H9 (cell line): ENCODE results near the gene ZNF664. TPM values are rescaled to one million over a fixed set of nuclear protein-coding genes. Genes with fewer than 3 reads are reported as not detected.

Experiments used
- DNase-seq: peaks from one replicate; pipeline ENCODE4 v3.0.0-alpha.2; 2017
- H2AFZ ChIP-seq: one replicate; pipeline ENCODE4 v1.6.1; 2013; ENCODE audit warnings: mild to moderate bottlenecking, low read length, control low read depth, moderate library complexity
- H2AK5ac ChIP-seq: 2 replicates; pipeline ENCODE4 v1.6.1; 2013; ENCODE audit warnings: low read length, control low read depth, mixed read lengths; ENCODE audit not compliant: insufficient read length
- H2BK120ac ChIP-seq: one replicate; pipeline ENCODE4 v1.6.1; 2013; ENCODE audit warnings: low read depth, mild to moderate bottlenecking, low read length, control low read depth, inconsistent platforms; ENCODE audit not compliant: poor library complexity, severe bottlenecking
- H2BK12ac ChIP-seq: 2 replicates; pipeline ENCODE4 v1.6.1; 2013; ENCODE audit warnings: low read length, control low read depth, mixed read lengths, low read depth; ENCODE audit not compliant: insufficient read length
- H2BK15ac ChIP-seq: 2 replicates; pipeline ENCODE4 v1.6.1; 2013; ENCODE audit warnings: low read depth, low read length, control low read depth
- H2BK20ac ChIP-seq: one replicate; pipeline ENCODE4 v1.6.1; 2013; ENCODE audit warnings: low read depth, mild to moderate bottlenecking, low read length, control low read depth, inconsistent platforms; ENCODE audit not compliant: poor library complexity, severe bottlenecking
- H2BK5ac ChIP-seq: 2 replicates; pipeline ENCODE4 v1.6.1; 2013; ENCODE audit warnings: low read length, control low read depth, mixed read lengths; ENCODE audit not compliant: insufficient read length
- H3K14ac ChIP-seq: 2 replicates; pipeline ENCODE4 v1.6.1; 2013; ENCODE audit warnings: low read length, control low read depth; ENCODE audit not compliant: insufficient read depth
- H3K18ac ChIP-seq: 2 replicates; pipeline ENCODE4 v1.6.1; 2013; ENCODE audit warnings: low read depth, mild to moderate bottlenecking, mixed read lengths, low read length, control low read depth; ENCODE audit not compliant: insufficient read length
- H3K23ac ChIP-seq: 2 replicates; pipeline ENCODE4 v1.6.1; 2013; ENCODE audit warnings: low read length, control low read depth, mixed read lengths, low read depth; ENCODE audit not compliant: insufficient read length
- H3K23me2 ChIP-seq: 2 replicates; pipeline ENCODE4 v1.6.1; 2013; ENCODE audit warnings: low read depth, mild to moderate bottlenecking, mixed read lengths, low read length, control low read depth; ENCODE audit not compliant: insufficient read length, poor library complexity, severe bottlenecking
- H3K27ac ChIP-seq: 2 replicates; pipeline ENCODE4 v1.5.1; 2013; ENCODE audit warnings: low read length, control low read depth, mixed read lengths, low read depth; ENCODE audit not compliant: insufficient read length
- H3K27me3 ChIP-seq: 2 replicates; pipeline ENCODE4 v1.6.1; 2013; ENCODE audit warnings: low read length, control low read depth, inconsistent platforms; ENCODE audit not compliant: insufficient read depth
- H3K4ac ChIP-seq: 2 replicates; pipeline ENCODE4 v1.6.1; 2013; ENCODE audit warnings: low read depth, mild to moderate bottlenecking, control low read depth, inconsistent platforms, low read length, moderate library complexity
- H3K4me1 ChIP-seq: 2 replicates; pipeline ENCODE4 v1.6.1; 2013; ENCODE audit warnings: low read length, control low read depth, inconsistent platforms; ENCODE audit not compliant: insufficient read depth
- H3K4me2 ChIP-seq: 2 replicates; pipeline ENCODE4 v1.6.1; 2013; ENCODE audit warnings: low read length, control low read depth, mixed read lengths; ENCODE audit not compliant: insufficient read length, insufficient read depth
- H3K56ac ChIP-seq: 2 replicates; pipeline ENCODE4 v1.6.1; 2013; ENCODE audit warnings: low read depth, mild to moderate bottlenecking, mixed read lengths, low read length, control low read depth; ENCODE audit not compliant: insufficient read length
- H3K79me1 ChIP-seq: 2 replicates; pipeline ENCODE4 v1.6.1; 2013; ENCODE audit warnings: low read depth, mild to moderate bottlenecking, moderate library complexity, low read length, control low read depth, inconsistent platforms; ENCODE audit not compliant: insufficient read depth, poor library complexity, severe bottlenecking
- H3K79me2 ChIP-seq: 2 replicates; pipeline ENCODE4 v1.6.1; 2013; ENCODE audit warnings: low read length, control low read depth, inconsistent platforms; ENCODE audit not compliant: insufficient read depth
- H3K9ac ChIP-seq: 2 replicates; pipeline ENCODE4 v1.6.1; 2013; ENCODE audit warnings: low read length, control low read depth, mixed read lengths; ENCODE audit not compliant: insufficient read length; ENCODE audit errors: extremely low read depth
- H3K9me3 ChIP-seq: one replicate; pipeline ENCODE4 v1.6.1; 2013; ENCODE audit warnings: low read depth, low read length, inconsistent platforms; ENCODE audit not compliant: control insufficient read depth
- H3T11ph ChIP-seq: one replicate; pipeline ENCODE4 v1.6.1; 2013; ENCODE audit warnings: mild to moderate bottlenecking, low read length, control low read depth, inconsistent platforms
- H4K20me1 ChIP-seq: one replicate; pipeline ENCODE4 v1.6.1; 2013; ENCODE audit not compliant: control insufficient read depth, insufficient read length, insufficient read depth
- H4K5ac ChIP-seq: 2 replicates; pipeline ENCODE4 v1.6.1; 2013; ENCODE audit warnings: low read depth, mild to moderate bottlenecking, mixed read lengths, low read length, control low read depth; ENCODE audit not compliant: insufficient read length
- H4K8ac ChIP-seq: replicated peaks from 2 replicates; pipeline ENCODE4 v1.6.1; 2013; ENCODE audit warnings: low read length, control low read depth, mixed read lengths, low read depth; ENCODE audit not compliant: insufficient read length
- H4K91ac ChIP-seq: 2 replicates; pipeline ENCODE4 v1.6.1; 2013; ENCODE audit warnings: low read depth, mild to moderate bottlenecking, moderate library complexity, mixed read lengths, low read length, control low read depth; ENCODE audit not compliant: insufficient read length
- H3K27ac Mint-ChIP-seq, 3 experiments: 2 replicates in 2 of 3; 3 replicates in 1 of 3; pipeline ENCODE4 v1.8.0; 2020 to 2021; ENCODE audit warnings: mixed read lengths in 3 of 3, mild to moderate bottlenecking in 1 of 3, moderate library complexity in 1 of 3
- H3K27me3 Mint-ChIP-seq: 2 replicates; pipeline ENCODE4 v1.8.0; 2021; ENCODE audit warnings: low read depth, mild to moderate bottlenecking, moderate library complexity, mixed read lengths
- H3K36me3 Mint-ChIP-seq, 3 experiments: 2 replicates in 2 of 3; 3 replicates in 1 of 3; pipeline ENCODE4 v1.8.0; 2020 to 2021; ENCODE audit warnings: low read depth in 3 of 3, mixed read lengths in 3 of 3; ENCODE audit not compliant: insufficient read depth in 1 of 3
- H3K4me1 Mint-ChIP-seq, 2 experiments: 2 replicates each; pipeline ENCODE4 v1.8.0; 2020; ENCODE audit warnings: mixed read lengths in 2 of 2
- H3K4me3 Mint-ChIP-seq, 2 experiments: 2 replicates in 1 of 2; 3 replicates in 1 of 2; pipeline ENCODE4 v1.8.0; 2020 to 2021; ENCODE audit warnings: mild to moderate bottlenecking in 2 of 2, mixed read lengths in 2 of 2, moderate library complexity in 1 of 2
- H3K9me3 Mint-ChIP-seq, 2 experiments: 2 replicates in 1 of 2; 3 replicates in 1 of 2; pipeline ENCODE4 v1.8.0; 2020; ENCODE audit warnings: mild to moderate bottlenecking in 2 of 2, mixed read lengths in 2 of 2, moderate library complexity in 1 of 2
- WGBS: extraction: QIAGEN DNeasy Blood & Tissue Kit; methylation state at CpG from one replicate; pipeline ENCODE4 v1.1.7; 2013; ENCODE audit warnings: missing lambda C conversion rate, low lambda C conversion rate, mixed read lengths; ENCODE audit not compliant: insufficient read length; ENCODE audit errors: extremely low coverage; 5-methylcytosine and 5-hydroxymethylcytosine counted together
- total RNA-seq: library from RNA; stranded (reverse); gene quantifications from 2 replicates; pipeline ENCODE4 v1.2.1, GENCODE V29; 2021
- TF ChIP-seq, protein P1 (sequence below): fragments of 200-600 bp; sonication (generic); conservative IDR thresholded peaks from 3 replicates; pipeline ENCODE4 v1.8.0; 2021; ENCODE audit warnings: antibody characterized with exemption, mild to moderate bottlenecking

Gene ZNF664
- total RNA-seq, 1 experiment from 2014 or later = 29.5 TPM

DNA sequence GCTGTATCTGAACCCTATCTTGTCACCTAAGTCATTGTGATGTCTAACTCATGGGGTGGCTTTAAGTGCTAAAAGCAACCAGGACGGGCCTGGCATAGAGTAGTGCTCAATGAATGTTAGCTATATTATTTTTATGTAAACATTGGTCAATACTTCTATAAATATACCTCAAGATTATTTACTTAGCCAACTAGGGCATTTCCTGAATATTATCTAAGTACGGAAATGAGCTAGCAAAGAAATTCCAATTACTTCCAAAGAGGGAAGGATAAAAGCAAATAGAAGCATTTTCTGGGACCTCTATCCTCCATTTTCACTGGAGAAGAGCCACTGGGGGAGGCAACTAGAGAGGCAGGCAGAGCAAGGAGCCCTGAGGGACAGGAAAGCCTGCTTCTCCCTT, 21.0 kb upstream of the ZNF664 start:
- Histone ChIP-seq H3K23me2 (no peaks in the 10 kb centered on the region), H2AK5ac (no peak overlapping the region), H2BK5ac (no peak overlapping the region), H3K23ac (no peak overlapping the region), H3K4me1 (no peaks in the 10 kb centered on the region), H4K5ac (no peak overlapping the region), H3K4ac (no peak overlapping the region), H4K91ac (no peak overlapping the region), H3K14ac (no peak overlapping the region), H3K79me1 (no peaks in the 10 kb centered on the region), H3K27ac (no peak overlapping the region), H4K20me1 (no peaks in the 10 kb centered on the region), H3K79me2 (no peaks in the 10 kb centered on the region), H3K4me2 (no peak overlapping the region), H2BK120ac (no peak overlapping the region), H2BK20ac (no peak overlapping the region), H3K56ac (no peak overlapping the region), H2BK15ac (no peak overlapping the region), H2BK12ac (no peak overlapping the region), H4K8ac (no peak overlapping the region), H3K9ac (no peak overlapping the region), H3T11ph (no peak overlapping the region), H3K27me3 (peaks cover 3% of the 10 kb centered on the region; the same call in 1 of the 2 replicates), H3K18ac (no peak overlapping the region), H2AFZ (no peak overlapping the region), H3K9me3 (no peaks in the 10 kb centered on the region)
- TF ChIP-seq, protein P1, sequence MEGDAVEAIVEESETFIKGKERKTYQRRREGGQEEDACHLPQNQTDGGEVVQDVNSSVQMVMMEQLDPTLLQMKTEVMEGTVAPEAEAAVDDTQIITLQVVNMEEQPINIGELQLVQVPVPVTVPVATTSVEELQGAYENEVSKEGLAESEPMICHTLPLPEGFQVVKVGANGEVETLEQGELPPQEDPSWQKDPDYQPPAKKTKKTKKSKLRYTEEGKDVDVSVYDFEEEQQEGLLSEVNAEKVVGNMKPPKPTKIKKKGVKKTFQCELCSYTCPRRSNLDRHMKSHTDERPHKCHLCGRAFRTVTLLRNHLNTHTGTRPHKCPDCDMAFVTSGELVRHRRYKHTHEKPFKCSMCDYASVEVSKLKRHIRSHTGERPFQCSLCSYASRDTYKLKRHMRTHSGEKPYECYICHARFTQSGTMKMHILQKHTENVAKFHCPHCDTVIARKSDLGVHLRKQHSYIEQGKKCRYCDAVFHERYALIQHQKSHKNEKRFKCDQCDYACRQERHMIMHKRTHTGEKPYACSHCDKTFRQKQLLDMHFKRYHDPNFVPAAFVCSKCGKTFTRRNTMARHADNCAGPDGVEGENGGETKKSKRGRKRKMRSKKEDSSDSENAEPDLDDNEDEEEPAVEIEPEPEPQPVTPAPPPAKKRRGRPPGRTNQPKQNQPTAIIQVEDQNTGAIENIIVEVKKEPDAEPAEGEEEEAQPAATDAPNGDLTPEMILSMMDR = no peak
- Mint-ChIP-seq H3K27ac (no peak overlapping the region), H3K9me3 (no peaks in the 10 kb centered on the region), H3K36me3 (peaks cover 0 to 1% (median 0%) of the 10 kb centered on the region in 3 experiments; a peak in 1 of 7 replicates), H3K27me3 (peaks cover 99% of the 10 kb centered on the region), H3K4me3 (no peak overlapping the region), H3K4me1 (no peaks in the 10 kb centered on the region; a peak in 1 of 4 replicates)
- no peak for DNase-seq
- whole genome bisulfite sequencing = no CpG with 5 or more reads among the region's 2 CpGs
